SU-DHL-6 (cell line): ENCODE results near the gene ST3GAL6.

Source experiments
- H2AFZ ChIP-seq: fragments of 200-600 bp; sonication (generic); 2 replicates; pipeline ENCODE4 v1.6.1; 2014; ENCODE audit warnings: low read depth, mild to moderate bottlenecking, moderate library complexity, mixed read lengths, antibody characterized with exemption, low read length; ENCODE audit not compliant: severe bottlenecking
- H3F3A ChIP-seq: fragments of 200-600 bp; shearing (Covaris generic); 2 replicates; pipeline ENCODE4 v1.6.0; 2016; ENCODE audit warnings: antibody characterized with exemption, mild to moderate bottlenecking; ENCODE audit not compliant: insufficient read depth
- H3K27ac ChIP-seq: fragments of 200-600 bp; sonication (generic); 2 replicates; pipeline ENCODE4 v1.5.1; 2016; ENCODE audit warnings: low read depth, mild to moderate bottlenecking, low read length, moderate library complexity, mixed read lengths
- H3K27me3 ChIP-seq: fragments of 200-600 bp; sonication (generic), shearing (Covaris generic); 2 replicates; pipeline ENCODE4 v1.6.0; 2014; ENCODE audit warnings: mild to moderate bottlenecking, low read length
- H3K36me3 ChIP-seq: fragments of 200-600 bp; sonication (generic); 2 replicates; pipeline ENCODE4 v1.6.1; 2014; ENCODE audit warnings: mild to moderate bottlenecking, low read length, mixed read lengths
- H3K4me2 ChIP-seq: fragments of 300-600, 200-600 bp; shearing (Covaris generic), sonication (generic); 2 replicates; pipeline ENCODE4 v1.6.0; 2014; ENCODE audit warnings: low read length, low read depth, mild to moderate bottlenecking; ENCODE audit not compliant: poor library complexity, severe bottlenecking
- H3K4me3 ChIP-seq: fragments of 200-600 bp; sonication (generic); 2 replicates; pipeline ENCODE4 v1.5.1; 2014; ENCODE audit warnings: antibody characterized with exemption, low read length, mild to moderate bottlenecking, mixed read lengths; ENCODE audit not compliant: insufficient read depth, poor library complexity, severe bottlenecking
- H3K79me2 ChIP-seq: fragments of 200-600 bp; sonication (generic); 2 replicates; pipeline ENCODE4 v1.6.1; 2014; ENCODE audit warnings: mild to moderate bottlenecking, low read length, moderate library complexity; ENCODE audit not compliant: insufficient read depth
- H3K9ac ChIP-seq: fragments of 200-600 bp; sonication (generic); 2 replicates; pipeline ENCODE4 v1.7.0; 2014; ENCODE audit warnings: mild to moderate bottlenecking, low read length
- H3K9me2 ChIP-seq: fragments of 200-600 bp; sonication (generic); replicated peaks from 2 replicates; pipeline ENCODE4 v1.6.1; 2014; ENCODE audit warnings: low read length; ENCODE audit not compliant: insufficient read depth
- H3K9me3 ChIP-seq: fragments of 200-600 bp; sonication (generic); 2 replicates; pipeline ENCODE4 v1.6.1; 2014; ENCODE audit warnings: low read length, mixed read lengths; ENCODE audit not compliant: insufficient read depth
- H4K20me1 ChIP-seq: fragments of 200-600 bp; sonication (generic); 2 replicates; pipeline ENCODE4 v1.6.1; 2014; ENCODE audit warnings: low read depth, mild to moderate bottlenecking, antibody characterized with exemption, low read length, moderate library complexity, mixed read lengths
- EZH2phosphoT487 ChIP-seq: fragments of 200-600 bp; sonication (generic), shearing (Covaris generic); conservative IDR thresholded peaks from 2 replicates; pipeline ENCODE4 v1.6.1; 2018; ENCODE audit warnings: mild to moderate bottlenecking, antibody characterized with exemption, low read length, moderate library complexity, mixed read lengths
- TF ChIP-seq, protein P1 (sequence below): fragments of 200-600 bp; sonication (generic); IDR thresholded peaks from one replicate; pipeline ENCODE4 v1.5.1; 2017; ENCODE audit warnings: antibody characterized with exemption, mild to moderate bottlenecking, low read length, moderate library complexity; ENCODE audit not compliant: insufficient read depth, poor library complexity, severe bottlenecking

The ST3GAL6 gene

DNA sequence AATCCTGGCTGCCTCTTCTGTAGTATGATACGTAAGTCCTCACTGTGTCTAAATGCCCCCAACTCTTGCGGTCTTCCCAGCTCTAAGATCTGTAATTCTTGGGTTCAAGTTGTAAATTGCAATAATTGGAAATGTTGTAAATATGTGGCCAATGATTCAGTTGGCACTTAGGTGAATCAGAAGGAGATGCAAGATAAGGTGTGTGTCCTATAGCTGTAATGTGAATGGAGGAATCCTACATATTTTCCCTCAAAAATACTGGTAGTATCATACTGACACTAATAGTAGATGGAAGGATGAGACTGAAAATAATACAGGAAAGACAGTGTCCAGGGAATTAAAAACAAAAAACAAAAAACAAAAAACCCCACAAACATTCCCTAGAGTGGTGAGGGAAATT lies 3.5 kb upstream of the ST3GAL6 start:
- Histone ChIP-seq H3K4me3 (no peak overlapping the region), H3K27me3 (no peaks in the 10 kb centered on the region), H3K36me3 (no peaks in the 10 kb centered on the region), H3K9me2 (no peaks in the 10 kb centered on the region), H3K4me2 (no peak overlapping the region), H4K20me1 (no peaks in the 10 kb centered on the region), H3F3A (no peaks in the 10 kb centered on the region), H3K9me3 (no peaks in the 10 kb centered on the region), H2AFZ (no peak overlapping the region), H3K9ac (no peak overlapping the region), H3K79me2 (no peaks in the 10 kb centered on the region), H3K27ac (no peak overlapping the region)
- no peak for TF ChIP-seq EZH2phosphoT487
- TF ChIP-seq, protein P1, sequence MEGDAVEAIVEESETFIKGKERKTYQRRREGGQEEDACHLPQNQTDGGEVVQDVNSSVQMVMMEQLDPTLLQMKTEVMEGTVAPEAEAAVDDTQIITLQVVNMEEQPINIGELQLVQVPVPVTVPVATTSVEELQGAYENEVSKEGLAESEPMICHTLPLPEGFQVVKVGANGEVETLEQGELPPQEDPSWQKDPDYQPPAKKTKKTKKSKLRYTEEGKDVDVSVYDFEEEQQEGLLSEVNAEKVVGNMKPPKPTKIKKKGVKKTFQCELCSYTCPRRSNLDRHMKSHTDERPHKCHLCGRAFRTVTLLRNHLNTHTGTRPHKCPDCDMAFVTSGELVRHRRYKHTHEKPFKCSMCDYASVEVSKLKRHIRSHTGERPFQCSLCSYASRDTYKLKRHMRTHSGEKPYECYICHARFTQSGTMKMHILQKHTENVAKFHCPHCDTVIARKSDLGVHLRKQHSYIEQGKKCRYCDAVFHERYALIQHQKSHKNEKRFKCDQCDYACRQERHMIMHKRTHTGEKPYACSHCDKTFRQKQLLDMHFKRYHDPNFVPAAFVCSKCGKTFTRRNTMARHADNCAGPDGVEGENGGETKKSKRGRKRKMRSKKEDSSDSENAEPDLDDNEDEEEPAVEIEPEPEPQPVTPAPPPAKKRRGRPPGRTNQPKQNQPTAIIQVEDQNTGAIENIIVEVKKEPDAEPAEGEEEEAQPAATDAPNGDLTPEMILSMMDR = no peak

GRCh38 chr3:98761643-98762229 lies 1.4 kb upstream of the ST3GAL6 start:
- Histone ChIP-seq H3K9me3 (no peaks in the 10 kb centered on the region), H2AFZ (peak overlapping the region; percentile 11), H3K79me2 (no peaks in the 10 kb centered on the region), H3K4me3 (no peak overlapping the region), H3K9me2 (no peaks in the 10 kb centered on the region), H3K27ac (no peak overlapping the region), H3K4me2 (no peak overlapping the region), H3K36me3 (no peaks in the 10 kb centered on the region), H3K9ac (no peak overlapping the region), H3K27me3 (no peaks in the 10 kb centered on the region), H4K20me1 (no peaks in the 10 kb centered on the region), H3F3A (no peaks in the 10 kb centered on the region)
- TF ChIP-seq, protein P1 = no peak

GRCh38 chr3:98763819-98764418 lies 779 bp downstream of the ST3GAL6 start:
- H3K9ac ChIP-seq = no peak overlapping the region
- H3F3A ChIP-seq = no peaks in the 10 kb centered on the region
- H3K9me2 ChIP-seq = no peaks in the 10 kb centered on the region
- H3K4me3 ChIP-seq = no peak overlapping the region
- no peak for TF ChIP-seq EZH2phosphoT487
- TF ChIP-seq, protein P1 = no peak
- H3K4me2 ChIP-seq = no peak overlapping the region
- no peak overlapping the region for H3K27ac ChIP-seq
- H3K36me3 ChIP-seq = no peaks in the 10 kb centered on the region
- H3K9me3 ChIP-seq = no peaks in the 10 kb centered on the region
- no peaks in the 10 kb centered on the region for H4K20me1 ChIP-seq
- no peak overlapping the region for H2AFZ ChIP-seq
- H3K79me2 ChIP-seq = no peaks in the 10 kb centered on the region
- no peaks in the 10 kb centered on the region for H3K27me3 ChIP-seq
